HepG2 (cell line): Measurements from ENCODE around the gene HDLBP. TPM values are rescaled to one million over a fixed set of nuclear protein-coding genes. Genes with fewer than 3 reads are reported as not detected.

Experiments
- AGO2 ChIP-seq: fragments of 200-400 bp; formaldehyde crosslinking; optimal IDR thresholded peaks from 2 replicates; pipeline ENCODE3; 2017; ENCODE audit warnings: mild to moderate bottlenecking, low read depth, low read length, moderate library complexity
- DMAP1 ChIP-seq: IDR thresholded peaks from 2 replicates; pipeline ENCODE4 v1.6.1; 2016
- HMG20B ChIP-seq: conservative IDR thresholded peaks from 2 replicates; pipeline ENCODE4 v1.6.1; 2016; ENCODE audit warnings: missing genetic modification reagents, missing compliant biosample characterization
- IRF1 ChIP-seq: sonication (generic); formaldehyde crosslinking; IDR thresholded peaks from 2 replicates; pipeline ENCODE4 v1.4.0; 2020; ENCODE audit warnings: low read depth, mild to moderate bottlenecking, missing genetic modification reagents
- MAX ChIP-seq: IDR thresholded peaks from 2 replicates; pipeline ENCODE4 v1.6.1; 2012; ENCODE audit warnings: inconsistent platforms
- MEF2D ChIP-seq: sonication (generic); formaldehyde crosslinking; IDR thresholded peaks from 2 replicates; pipeline ENCODE4 v1.5.1; 2020; ENCODE audit warnings: mild to moderate bottlenecking, missing genetic modification reagents
- MTA1 ChIP-seq: sonication (generic); formaldehyde crosslinking; IDR thresholded peaks from 2 replicates; pipeline ENCODE4 v1.4.0; 2020; ENCODE audit warnings: missing genetic modification reagents, mild to moderate bottlenecking, borderline replicate concordance
- NFE2 ChIP-seq: sonication (generic); formaldehyde crosslinking; IDR thresholded peaks from 2 replicates; pipeline ENCODE4 v1.4.0; 2020; ENCODE audit warnings: missing genetic modification reagents
- RNF219 ChIP-seq: sonication (generic); formaldehyde crosslinking; IDR thresholded peaks from 2 replicates; pipeline ENCODE4 v1.5.0; 2020; ENCODE audit warnings: mild to moderate bottlenecking, missing genetic modification reagents
- SCMH1 ChIP-seq: sonication (generic); formaldehyde crosslinking; IDR thresholded peaks from 2 replicates; pipeline ENCODE4 v1.9.0; 2021; ENCODE audit warnings: missing genetic modification reagents, mild to moderate bottlenecking, borderline replicate concordance
- SP5 ChIP-seq: IDR thresholded peaks from 2 replicates; pipeline ENCODE4 v1.6.1; 2016; ENCODE audit warnings: low read depth, borderline replicate concordance
- ZFP36L1 ChIP-seq: sonication (generic); formaldehyde crosslinking; IDR thresholded peaks from 2 replicates; pipeline ENCODE4 v1.8.0; 2022; ENCODE audit warnings: mild to moderate bottlenecking, missing genetic modification reagents, moderate library complexity
- ZMYM4 ChIP-seq: sonication (generic); formaldehyde crosslinking; IDR thresholded peaks from 2 replicates; pipeline ENCODE4 v1.8.1; 2023; ENCODE audit warnings: mild to moderate bottlenecking, missing genetic modification reagents
- ZNF232 ChIP-seq: sonication (generic); formaldehyde crosslinking; IDR thresholded peaks from 2 replicates; pipeline ENCODE4 v1.4.0; 2020; ENCODE audit warnings: missing genetic modification reagents, borderline replicate concordance
- ZNF496 ChIP-seq: sonication (generic); formaldehyde crosslinking; IDR thresholded peaks from 2 replicates; pipeline ENCODE4 v1.8.1; 2023; ENCODE audit warnings: mild to moderate bottlenecking, moderate library complexity, missing genetic modification reagents; ENCODE audit not compliant: insufficient replicate concordance
- ZNF501 ChIP-seq: sonication (generic); formaldehyde crosslinking; IDR thresholded peaks from 2 replicates; pipeline ENCODE4 v1.5.1; 2020; ENCODE audit warnings: mild to moderate bottlenecking, moderate library complexity, missing genetic modification reagents
- ZNF570 ChIP-seq: sonication (generic); formaldehyde crosslinking; IDR thresholded peaks from 2 replicates; pipeline ENCODE4 v1.4.0; 2020; ENCODE audit warnings: mild to moderate bottlenecking, missing genetic modification reagents, borderline replicate concordance
- ZNF598 ChIP-seq: sonication (generic); formaldehyde crosslinking; IDR thresholded peaks from 2 replicates; pipeline ENCODE4 v1.5.1; 2020; ENCODE audit warnings: mild to moderate bottlenecking, missing genetic modification reagents, borderline replicate concordance
- ZNF629 ChIP-seq: sonication (generic); formaldehyde crosslinking; conservative IDR thresholded peaks from 2 replicates; pipeline ENCODE4 v1.5.0; 2020; ENCODE audit warnings: missing genetic modification reagents
- polyA plus RNA-seq, 8 experiments: library from polyadenylated mRNA; depleted of rRNA in 3 of 8; stranded (reverse) in 7 of 8; unstranded in 1 of 8; fragments of >200 nt; fragmentation: Illumina TruSeq in 4 of 8; extraction: Trizol in 4 of 8; gene quantifications; 2 replicates each; pipeline versions ENCODE4 v1.2.1 to v1.2.3, GENCODE V29; 2011 to 2016; ENCODE audit warnings: low read depth in 4 of 8, missing spikeins in 1 of 8, mixed read lengths in 1 of 8; ENCODE audit not compliant: insufficient read depth in 1 of 8
- total RNA-seq, 5 experiments: library from RNA; depleted of rRNA; stranded (reverse); fragments of >200 nt; fragmentation: Illumina TruSeq; extraction: Trizol; gene quantifications; 2 replicates each; pipeline ENCODE4 v1.2.3, GENCODE V29; 2016; ENCODE audit warnings: low read depth in 1 of 5
- TF ChIP-seq, protein P1 (sequence below): sonication (generic); formaldehyde crosslinking; IDR thresholded peaks from 2 replicates; pipeline ENCODE4 v1.5.0; 2020; ENCODE audit warnings: mild to moderate bottlenecking, missing genetic modification reagents, moderate library complexity
- TF ChIP-seq, protein P2 (sequence below): IDR thresholded peaks from 2 replicates; pipeline ENCODE4 v1.6.1; 2016; ENCODE audit warnings: low read depth, borderline replicate concordance

HDLBP gene
- total and polyA plus RNA-seq, 2 of the 13 experiments (the other 11 are each of a cell fraction or from before 2014, with no cell fraction given) = 464 to 707 TPM

- TF ChIP-seq, protein P1, sequence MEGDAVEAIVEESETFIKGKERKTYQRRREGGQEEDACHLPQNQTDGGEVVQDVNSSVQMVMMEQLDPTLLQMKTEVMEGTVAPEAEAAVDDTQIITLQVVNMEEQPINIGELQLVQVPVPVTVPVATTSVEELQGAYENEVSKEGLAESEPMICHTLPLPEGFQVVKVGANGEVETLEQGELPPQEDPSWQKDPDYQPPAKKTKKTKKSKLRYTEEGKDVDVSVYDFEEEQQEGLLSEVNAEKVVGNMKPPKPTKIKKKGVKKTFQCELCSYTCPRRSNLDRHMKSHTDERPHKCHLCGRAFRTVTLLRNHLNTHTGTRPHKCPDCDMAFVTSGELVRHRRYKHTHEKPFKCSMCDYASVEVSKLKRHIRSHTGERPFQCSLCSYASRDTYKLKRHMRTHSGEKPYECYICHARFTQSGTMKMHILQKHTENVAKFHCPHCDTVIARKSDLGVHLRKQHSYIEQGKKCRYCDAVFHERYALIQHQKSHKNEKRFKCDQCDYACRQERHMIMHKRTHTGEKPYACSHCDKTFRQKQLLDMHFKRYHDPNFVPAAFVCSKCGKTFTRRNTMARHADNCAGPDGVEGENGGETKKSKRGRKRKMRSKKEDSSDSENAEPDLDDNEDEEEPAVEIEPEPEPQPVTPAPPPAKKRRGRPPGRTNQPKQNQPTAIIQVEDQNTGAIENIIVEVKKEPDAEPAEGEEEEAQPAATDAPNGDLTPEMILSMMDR (CRISPR knock-in tag) = no peak
- TF ChIP-seq HMG20B (no peak), ZNF496 (no peak), IRF1 (CRISPR knock-in tag) (no peak), ZNF501 (no peak), SCMH1 (CRISPR knock-in tag) (no peak), DMAP1 (CRISPR knock-in tag) (peak; percentile 53), SP5 (CRISPR knock-in tag) (0 out of 2 replicates have a peak, but pooled peaks have one; percentile 34), ZNF232 (no peak), MEF2D (CRISPR knock-in tag) (no peak; the same call in 1 of the 2 replicates), AGO2 (no peak), NFE2 (no peak), RNF219 (CRISPR knock-in tag) (peak; percentile 91; the same call in 1 of the 2 replicates), ZNF598 (no peak), ZFP36L1 (CRISPR knock-in tag) (no peak), MTA1 (CRISPR knock-in tag) (no peak), ZNF570 (CRISPR knock-in tag) (no peak), ZNF629 (CRISPR knock-in tag) (no peak), MAX (peak; percentile 53; the same call in 1 of the 2 replicates), ZMYM4 (CRISPR knock-in tag) (no peak; the same call in 1 of the 2 replicates)
- TF ChIP-seq, protein P2, sequence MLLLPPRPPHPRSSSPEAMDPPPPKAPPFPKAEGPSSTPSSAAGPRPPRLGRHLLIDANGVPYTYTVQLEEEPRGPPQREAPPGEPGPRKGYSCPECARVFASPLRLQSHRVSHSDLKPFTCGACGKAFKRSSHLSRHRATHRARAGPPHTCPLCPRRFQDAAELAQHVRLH (CRISPR knock-in tag) = peak; percentile 13; the same call in 1 of the 2 replicates
Observed at GRCh38 chr2:241350878-241351639, 35.6 kb upstream of the HDLBP start (continued).
